ENCODE data around the gene RUNDC3A.

GRCh38 chr17:44326861-44327444, 18.6 kb downstream of the RUNDC3A start:
- TF ChIP-seq FOXP2 (optimal IDR thresholded peaks at IDR 0.05; ENCODE audit: control extremely low read depth, extremely low read length, insufficient read depth) (no peak), EZH2 (IDR thresholded peaks at IDR 0.05) (no peak)

All from SK-N-MC (cell line).